GM18907 (cell line): ENCODE measurements around the gene ITGB1BP2.
"Not testable (repeated sequence)": the region's sequence is repeated elsewhere in the genome, so short reads cannot be mapped to it uniquely, and the experiment has no call there.

Experiments used
- ATAC-seq: cut with Tn5 transposase; IDR thresholded peaks from one replicate; pipeline ENCODE4 v1.9.1; 2021; ENCODE audit warnings: mild to moderate bottlenecking, moderate library complexity; ENCODE audit not compliant: unreplicated experiment

Gene ITGB1BP2

DNA sequence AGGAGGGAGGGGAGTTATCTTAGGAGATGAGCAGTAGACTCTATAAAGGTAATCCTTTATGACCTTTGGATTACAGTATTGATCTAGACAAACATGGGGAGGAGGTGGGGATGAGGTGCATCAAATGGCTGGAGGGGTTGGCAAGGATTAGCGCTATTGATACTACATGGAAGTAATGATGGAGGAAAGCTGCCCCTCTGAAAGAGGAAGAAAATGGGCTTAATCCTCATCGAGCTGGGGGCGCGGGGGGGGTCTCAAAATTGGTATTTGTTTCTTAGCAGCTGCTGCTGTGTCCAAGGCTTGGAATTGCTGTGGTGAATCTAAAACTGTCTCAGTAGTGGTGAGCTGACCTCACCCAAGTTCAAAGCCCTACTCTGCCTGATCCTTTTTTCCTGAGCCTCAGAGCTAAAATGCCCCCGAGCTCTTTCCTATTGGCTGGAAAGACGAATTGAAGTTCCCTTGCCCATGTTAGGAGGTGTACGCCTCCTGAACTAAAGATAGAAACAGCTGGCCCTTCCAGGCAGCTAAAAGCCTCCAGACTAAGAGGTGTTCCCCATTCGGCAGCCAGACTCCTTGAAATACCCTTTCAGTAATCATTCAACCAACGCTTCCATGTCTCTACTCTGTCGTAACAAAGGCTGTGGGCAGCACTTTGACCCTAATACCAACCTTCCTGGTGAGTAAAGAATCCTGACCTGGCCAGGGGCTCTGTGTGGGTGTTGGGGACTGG lies at the start of gene ITGB1BP2:
TSS of gene ITGB1BP2 (plus strand) at position 556 of the 730 bp plus-strand sequence. CDS start at position 613, 57 bp downstream.
- no peak for ATAC-seq

DNA sequence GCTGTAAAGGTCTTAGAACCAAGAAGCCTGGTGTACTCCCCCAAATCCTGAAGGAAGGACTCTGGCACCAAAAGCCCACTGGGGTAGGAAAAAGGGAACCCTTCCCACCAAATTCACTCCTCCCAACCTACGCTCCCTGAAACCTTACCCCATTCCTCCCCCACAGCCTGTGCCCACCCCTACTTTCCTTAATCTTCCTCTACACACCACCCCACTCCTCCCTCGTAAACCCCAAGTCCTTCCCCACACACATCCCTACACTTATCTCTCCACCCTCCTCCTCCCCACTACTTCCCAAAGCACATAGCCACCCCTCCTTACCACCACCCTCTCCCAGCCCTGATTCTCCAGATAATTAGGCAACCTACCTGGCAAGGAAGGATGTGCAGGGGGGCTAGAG lies 49.3 kb upstream of the ITGB1BP2 start:
- no peak for ATAC-seq

- no peak for ATAC-seq
Observed at GRCh38 chrX:71253253-71254091, 48.1 kb upstream of the ITGB1BP2 start.

DNA sequence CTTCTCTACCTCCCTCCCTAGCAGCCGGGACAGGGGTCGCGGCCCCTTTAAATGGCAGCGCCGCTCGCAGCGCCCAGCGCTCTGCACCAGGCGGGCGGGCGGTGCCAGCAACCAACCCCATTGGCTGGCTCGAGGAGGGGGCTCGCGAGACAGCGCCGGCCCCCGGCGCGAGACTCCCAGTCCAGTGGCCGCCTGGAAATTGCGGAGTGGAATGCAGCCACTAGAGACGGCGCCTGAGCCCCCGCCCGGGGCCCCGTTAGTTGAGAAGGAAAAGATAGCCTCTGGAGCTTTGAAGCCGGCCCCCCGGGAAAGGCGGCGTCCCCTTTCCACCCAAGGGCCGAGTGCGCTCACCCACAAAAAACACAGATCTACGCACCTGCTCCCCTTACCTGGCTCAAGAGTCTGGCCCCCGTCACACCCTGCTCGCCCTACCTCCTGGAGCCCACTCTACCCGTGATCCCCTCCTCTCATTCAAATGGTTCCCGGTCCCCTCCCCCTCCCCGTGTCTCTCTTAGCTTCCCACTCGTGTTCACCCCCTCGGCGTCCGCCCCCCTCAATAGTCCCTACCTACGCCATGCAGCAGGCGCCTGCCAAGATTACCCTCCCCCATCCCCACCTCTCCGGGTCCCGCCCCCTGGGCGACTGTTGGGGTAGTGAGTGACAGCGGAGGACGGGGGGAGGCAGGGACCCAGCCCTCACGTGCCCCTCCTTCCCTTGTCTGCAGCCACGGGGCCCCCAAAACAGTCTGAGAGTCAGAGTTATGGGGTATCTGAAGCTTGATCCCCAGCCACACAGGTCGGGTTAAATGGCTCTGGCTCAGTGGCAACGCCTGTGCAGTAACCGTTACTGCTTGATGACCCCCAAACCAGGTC lies 47.2 kb upstream of the ITGB1BP2 start, which contains the start of gene ZMYM3:
TSS of gene ZMYM3 (minus strand) at position 49 of the 872 bp plus-strand sequence. CDS start 885 bp downstream, outside the sequence.
- ATAC-seq = peak; percentile 75

DNA sequence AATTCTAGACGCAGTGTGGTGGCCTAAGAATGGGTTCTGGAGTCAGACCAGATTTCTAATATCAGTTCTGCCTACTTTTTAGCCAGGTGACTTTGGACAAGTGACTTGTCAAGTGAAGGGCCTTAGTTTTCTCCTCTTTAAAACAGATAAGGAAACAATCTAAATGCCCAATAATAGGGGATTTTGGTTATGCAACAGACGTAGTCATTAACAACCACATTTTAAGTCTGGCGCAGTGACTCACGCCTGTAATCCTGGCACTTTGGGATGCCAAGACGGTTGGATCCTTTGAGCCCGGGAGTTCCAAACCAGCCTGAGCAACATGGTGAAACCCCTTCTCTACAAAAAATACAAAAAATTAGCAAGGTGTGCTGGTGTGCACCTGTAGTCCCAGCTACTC lies 45.5 kb upstream of the ITGB1BP2 start:
- ATAC-seq = no peak

- ATAC-seq = no peak
Observed at GRCh38 chrX:71256856-71257255, 44.7 kb upstream of the ITGB1BP2 start.

- ATAC-seq = not testable (repeated sequence)
Observed at GRCh38 chrX:71268624-71269023, 32.9 kb upstream of the ITGB1BP2 start.

DNA sequence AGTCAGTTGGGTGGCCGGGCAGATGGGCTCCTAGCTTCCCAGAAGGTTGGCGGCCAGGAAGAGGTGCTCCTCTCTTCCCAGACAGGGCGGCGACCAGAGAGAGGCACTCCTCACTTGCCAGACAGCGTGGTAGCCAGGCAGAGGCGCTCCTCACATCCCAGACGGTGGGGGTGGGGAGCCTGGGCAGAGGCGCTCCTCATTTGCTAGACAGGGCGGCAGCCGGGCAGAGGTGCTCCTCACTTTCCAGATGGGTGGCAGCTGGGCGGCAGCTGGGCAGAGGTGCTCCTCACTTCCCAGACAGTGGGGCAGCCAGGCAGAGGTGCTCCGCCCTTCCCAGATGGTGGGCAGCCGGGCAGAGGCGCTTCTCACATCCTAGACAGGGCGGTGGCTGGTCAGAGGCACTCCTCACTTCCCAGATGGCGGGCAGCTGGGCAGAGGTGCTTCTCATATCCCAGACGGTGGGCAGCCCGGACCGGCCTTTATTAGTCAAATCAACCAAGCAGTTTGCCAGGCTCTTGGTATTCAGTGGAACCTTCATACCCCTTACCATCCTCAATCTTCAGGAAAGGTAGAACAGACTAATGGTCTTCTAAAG lies 31.7 kb upstream of the ITGB1BP2 start:
- ATAC-seq = no peak

DNA sequence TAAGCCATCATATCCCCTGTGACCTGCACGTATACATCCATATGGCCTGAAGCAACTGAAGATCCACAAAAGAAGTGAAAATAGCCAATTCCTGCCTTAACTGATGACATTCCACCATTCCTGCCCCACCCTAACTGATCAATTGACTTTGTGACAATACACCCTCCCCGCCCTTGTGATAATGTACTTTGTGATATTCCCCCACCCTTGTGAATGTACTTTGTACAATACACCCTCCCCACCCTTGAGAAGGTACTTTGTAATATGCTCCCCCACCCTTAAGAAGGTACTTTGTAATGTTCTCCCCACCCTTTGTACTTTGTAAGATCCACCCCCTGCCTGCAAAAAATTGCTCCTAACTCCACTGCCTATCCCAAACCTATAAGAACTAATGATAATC lies 29.2 kb upstream of the ITGB1BP2 start:
- ATAC-seq = not testable (repeated sequence)

GRCh38 chrX:71281300-71281699 lies 20.2 kb upstream of the ITGB1BP2 start:
- not testable (repeated sequence) for ATAC-seq

- ATAC-seq = peak; percentile 36
Observed at GRCh38 chrX:71282514-71283402, 18.8 kb upstream of the ITGB1BP2 start.

DNA sequence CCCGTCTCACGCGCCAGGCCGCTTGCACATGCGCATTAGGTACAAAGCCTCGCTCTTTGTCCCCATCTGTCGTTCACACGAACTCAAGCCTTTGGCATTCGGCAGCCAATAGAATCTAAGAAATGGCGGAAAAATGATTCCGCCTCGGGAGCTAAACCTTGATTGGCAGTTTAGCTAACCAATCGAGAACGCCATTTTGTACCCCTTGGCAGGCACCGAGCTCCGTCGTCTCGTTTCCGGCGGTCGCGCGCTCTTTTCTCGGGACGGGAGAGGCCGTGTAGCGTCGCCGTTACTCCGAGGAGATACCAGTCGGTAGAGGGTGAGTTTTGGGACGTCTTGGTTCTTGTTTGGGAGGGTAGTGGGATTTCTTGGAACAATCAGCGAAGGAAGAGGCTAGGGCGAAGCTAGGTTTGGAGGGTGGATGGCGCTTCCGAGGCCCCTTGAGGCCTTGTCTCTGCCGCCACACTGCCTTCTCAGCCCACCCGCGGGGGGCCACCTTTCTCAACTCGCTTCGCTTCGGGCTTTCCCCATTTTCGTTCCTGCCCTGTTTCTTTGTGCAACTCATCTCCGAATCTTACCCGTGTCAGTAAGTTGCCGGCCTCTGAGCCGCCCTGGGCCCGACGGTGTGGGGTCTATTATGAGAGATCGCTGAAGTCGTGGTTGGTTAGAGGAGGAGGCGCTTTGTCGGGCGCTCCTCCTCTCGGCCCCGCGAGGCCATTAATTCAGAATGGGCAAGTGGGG lies 18.0 kb upstream of the ITGB1BP2 start, which contains the start of gene NONO:
TSS of gene NONO (plus strand) at position 233 of the 741 bp plus-strand sequence. CDS start 7,003 bp downstream, outside the sequence.
- peak; percentile 84 for ATAC-seq

DNA sequence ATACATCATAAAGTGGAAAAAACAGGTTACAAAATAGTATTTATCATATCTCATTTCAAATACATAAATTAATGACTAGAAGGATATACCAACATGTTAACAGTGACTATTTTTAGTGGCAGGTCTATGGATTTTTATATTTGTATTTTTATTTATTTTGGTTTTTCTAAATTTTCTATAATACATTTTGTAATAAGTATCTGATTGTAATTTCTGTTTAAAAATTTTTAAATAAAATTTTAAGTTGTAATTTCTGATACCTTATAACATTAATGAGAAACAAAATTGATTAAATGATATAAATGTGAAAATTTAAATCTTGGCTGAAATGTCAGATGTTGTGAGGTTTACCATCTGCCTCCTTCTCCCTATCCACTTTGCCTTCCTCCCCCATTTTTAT lies 15.6 kb upstream of the ITGB1BP2 start:
- no peak for ATAC-seq

GRCh38 chrX:71291381-71291780 lies 10.2 kb upstream of the ITGB1BP2 start:
- no peak for ATAC-seq

DNA sequence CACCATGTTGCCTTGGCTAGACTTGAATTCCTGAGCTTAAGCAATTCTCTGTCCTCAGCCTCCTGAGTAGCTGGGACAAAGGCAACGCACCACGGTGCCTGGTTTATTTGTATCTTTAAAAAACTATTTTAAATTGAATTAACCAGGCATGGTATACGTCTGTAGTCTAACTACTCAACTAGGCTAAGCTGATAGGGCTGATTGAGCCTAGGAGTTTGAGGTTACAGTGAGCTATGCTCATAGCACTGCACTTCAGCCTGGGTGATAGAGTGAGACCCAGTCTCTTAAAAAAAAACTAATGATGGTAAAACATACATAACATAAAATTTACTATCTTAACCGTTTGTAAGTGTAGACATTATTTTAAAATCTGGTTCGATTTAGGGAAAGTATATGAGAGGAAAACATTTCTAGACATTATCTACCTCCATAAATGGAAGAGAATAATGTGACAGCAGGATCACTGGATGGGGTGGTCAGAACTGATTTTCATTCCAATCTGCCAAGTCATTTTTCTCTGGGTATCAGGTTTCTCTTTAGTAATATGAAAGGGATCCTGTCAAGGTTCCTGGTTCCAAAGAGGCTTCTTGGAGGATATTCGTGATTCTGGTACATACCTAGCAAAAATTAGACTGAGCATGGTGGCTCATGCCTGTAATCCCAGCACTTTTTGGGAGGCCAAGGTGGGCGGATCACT lies 8.7 kb upstream of the ITGB1BP2 start:
- no peak for ATAC-seq

DNA sequence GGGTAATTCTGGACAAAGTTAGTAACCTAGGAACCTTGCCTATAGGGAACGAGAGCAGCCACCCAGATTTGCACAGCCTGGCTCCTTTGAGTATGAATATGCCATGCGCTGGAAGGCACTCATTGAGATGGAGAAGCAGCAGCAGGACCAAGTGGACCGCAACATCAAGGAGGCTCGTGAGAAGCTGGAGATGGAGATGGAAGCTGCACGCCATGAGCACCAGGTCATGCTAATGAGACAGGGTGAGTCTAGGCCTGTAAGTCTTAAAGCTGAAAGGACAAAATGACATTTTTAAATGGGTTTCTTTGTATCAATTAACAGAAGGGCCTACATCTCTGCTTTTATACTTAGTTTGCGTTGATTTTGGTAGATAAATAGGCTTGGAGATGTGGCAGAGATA lies 4.7 kb upstream of the ITGB1BP2 start:
- no peak for ATAC-seq

GRCh38 chrX:71298119-71298518 lies 3.4 kb upstream of the ITGB1BP2 start:
- no peak for ATAC-seq

- ATAC-seq = not testable (repeated sequence)
Observed at GRCh38 chrX:71300064-71300463, 1.5 kb upstream of the ITGB1BP2 start.
